NCI-H128 (cell line): ENCODE measurements around the gene PICK1.
A peak's percentile ranks its signal among the peaks of the same experiment; 100 is the strongest.

Experiments used
- DNase-seq: peaks from one replicate; lab custom pipeline; 2025; ENCODE audit not compliant: unreplicated experiment; lab: John Stamatoyannopoulos, UW

The PICK1 gene

DNA sequence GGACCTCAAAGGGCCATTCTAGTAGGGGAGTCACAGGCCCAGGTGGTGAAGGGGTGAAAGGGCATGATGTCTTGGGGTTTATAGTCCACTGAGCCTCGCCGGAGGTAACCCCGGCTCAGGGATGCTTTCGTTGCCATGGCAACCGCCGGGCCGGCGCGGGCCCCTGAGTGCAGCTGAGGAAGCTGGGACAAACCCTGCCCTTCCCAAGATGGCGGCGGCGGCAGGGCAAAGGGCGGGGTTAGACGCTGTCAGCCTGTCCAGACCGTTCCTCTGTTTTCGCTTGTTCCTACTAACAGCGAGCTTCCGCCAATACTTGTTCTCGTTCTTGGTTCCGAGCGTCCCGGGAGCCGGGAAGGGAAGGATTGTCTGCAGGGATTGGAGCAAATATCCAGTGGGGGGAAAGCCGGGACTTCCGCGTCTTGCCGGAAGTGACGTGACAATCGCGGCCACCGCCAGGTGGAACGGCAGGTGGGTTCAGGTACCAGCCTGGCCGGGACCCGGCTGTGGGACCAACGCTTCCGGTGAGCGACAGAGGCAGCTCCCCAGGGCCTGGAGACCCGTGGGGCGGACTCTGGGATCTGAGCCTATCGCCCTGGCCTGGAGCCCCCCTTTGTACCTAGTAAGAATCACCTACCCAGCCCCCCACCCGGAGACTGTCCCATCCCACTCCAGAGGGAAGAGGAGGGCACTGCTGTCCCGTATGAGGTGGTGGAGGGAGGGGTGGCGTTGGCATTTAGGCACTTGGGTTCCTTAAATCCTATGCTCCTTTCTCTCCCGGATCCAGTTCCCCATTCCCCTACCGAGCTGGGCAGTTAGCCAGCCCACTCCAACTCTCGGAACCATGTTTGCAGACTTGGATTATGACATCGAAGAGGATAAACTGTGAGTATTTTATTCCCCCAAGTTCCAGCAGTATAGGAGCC is at the start of gene PICK1:
Gene PICK1, plus strand, starts transcription at position 436 of the 923 bp plus-strand sequence. Its CDS starts 406 bp downstream, at position 842.
- DNase-seq: peak; percentile 48

- no peak for DNase-seq
Measured at GRCh38 chr22:38009000-38009806, 48.0 kb upstream of the PICK1 start.

DNA sequence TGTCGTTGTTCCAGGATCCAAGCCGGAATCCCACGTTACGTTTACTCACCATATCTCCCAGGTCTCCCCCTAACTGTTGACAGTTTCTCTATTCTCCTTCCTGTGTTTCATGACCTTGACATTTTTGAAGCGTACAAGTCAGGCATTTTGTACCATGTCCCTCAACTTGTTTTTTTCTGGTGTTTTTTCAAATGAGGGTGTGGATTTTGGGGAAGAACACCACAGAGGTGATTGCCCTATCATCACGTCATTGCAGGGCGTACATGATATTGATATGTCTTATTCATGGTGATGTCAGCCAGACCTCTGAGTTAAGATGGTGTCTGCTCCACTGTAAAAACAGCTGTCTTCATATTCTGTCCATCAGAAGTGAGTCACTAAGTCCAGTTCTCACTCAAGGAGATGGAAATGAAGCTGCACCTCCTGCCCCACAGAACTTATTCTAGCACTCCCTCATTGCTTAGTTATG is 44.6 kb upstream of the PICK1 start:
- no peak for DNase-seq

DNA sequence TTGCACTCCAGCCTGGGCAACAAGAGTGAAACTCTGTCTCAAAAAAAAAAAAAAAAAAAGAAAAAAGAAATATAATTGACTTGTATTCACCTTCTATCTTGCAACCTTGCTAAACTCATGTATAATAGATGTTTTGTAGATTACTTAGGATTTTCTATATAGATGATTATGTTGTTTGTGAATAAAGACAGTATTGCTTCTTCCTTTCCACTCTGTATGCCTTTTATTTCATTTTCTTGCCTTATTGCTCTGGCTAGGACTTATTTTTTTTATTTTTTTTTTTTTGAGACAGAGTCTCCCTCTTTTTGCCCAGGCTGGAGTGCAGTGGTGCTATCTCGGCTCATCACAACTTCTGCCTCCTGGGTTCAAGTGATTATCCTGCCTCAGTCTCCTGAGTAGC is 43.1 kb upstream of the PICK1 start:
- DNase-seq: no peak

DNA sequence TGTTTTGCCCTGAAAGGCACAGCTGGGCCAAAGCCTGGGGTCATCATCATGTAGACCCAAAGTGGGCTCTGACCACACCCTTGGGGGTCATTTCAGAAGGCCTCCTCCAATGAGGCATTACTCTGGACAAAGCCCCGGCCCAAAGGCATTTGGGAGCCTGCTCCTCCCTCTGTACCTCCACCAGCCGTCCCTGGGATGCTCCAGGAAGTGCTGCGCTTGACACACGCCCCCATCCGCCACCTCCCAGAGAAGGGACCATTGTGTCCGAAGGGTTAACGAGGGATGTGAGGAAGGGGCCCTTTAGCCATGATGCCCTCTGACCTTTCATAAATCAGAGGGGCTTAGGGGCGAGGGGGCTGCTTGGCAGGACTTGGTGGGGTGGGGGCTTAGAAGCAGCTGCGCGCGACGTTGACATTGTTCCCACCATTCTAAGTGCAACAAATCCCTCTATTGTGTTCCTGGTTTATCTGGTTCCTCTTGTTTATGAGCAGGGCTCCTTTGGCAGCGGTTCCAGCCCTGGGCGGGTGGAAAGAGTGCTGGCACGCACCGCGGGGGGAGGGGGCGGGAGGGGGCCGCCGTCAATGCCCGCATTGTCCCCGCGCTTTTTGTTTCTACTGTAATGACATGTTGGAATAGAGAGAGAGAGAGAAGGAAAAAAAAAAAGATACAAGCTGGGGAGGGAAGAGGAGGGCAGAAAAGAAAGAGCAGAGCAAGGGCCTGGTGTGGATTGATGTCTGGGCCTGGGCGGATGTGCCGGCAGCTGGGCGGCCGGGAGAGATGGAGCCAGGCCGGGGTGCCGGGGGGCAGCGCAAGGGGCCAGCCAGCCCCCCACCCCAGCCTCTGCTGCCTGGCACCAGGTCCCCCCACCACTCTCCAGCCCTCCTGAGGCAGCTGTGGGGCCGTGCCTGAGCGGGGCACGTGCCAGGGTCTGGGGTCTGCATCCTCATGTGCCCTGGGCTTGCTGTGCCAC is 40.7 kb upstream of the PICK1 start:
- DNase-seq: no peak

GRCh38 chr22:38017272-38017920 is 39.8 kb upstream of the PICK1 start:
- no peak for DNase-seq

GRCh38 chr22:38017939-38018885 is 39.0 kb upstream of the PICK1 start:
- DNase-seq: no peak

DNA sequence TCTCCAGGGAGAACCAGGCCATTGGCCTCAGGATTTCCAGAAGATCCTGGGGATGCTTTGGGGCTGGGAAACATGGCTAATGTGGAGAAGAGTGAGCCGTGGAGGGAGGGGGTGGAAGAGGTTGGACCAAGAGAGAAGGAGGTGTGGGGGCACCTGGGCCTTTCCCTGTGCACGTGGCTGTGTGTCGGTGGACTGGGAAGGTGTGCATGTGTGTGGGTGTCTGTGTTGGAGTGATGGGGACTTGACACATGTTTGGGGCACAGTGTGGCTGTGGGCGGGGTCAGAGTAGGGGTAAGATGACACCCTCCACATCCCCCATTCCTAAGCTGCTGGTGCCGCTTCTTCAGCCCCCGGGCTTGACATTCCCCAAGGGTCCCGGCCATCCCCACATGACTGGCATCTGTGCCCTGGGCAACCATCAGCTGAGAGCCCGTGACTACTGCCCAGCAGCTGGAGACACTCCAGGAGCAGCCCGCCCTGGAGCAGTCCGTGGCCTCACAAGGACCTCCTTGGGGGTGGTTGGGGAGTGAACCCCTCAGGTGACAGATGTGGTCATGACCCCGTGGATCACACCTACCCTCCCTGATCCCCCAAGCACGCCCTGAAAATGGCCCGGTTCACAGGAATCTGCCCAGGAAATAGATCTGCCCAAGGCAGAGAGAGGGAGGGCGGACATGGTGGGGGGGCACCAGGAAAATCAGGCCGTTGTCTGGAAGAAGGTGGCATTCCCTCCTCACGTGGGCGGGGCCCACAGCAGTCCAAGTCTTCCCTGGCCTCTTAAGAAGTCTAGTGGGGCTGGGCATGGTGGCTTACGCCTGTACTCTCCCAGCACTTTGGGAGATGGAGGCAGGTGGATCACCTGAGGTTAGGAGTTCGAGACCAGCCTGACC is 38.0 kb upstream of the PICK1 start:
- no peak for DNase-seq

DNA sequence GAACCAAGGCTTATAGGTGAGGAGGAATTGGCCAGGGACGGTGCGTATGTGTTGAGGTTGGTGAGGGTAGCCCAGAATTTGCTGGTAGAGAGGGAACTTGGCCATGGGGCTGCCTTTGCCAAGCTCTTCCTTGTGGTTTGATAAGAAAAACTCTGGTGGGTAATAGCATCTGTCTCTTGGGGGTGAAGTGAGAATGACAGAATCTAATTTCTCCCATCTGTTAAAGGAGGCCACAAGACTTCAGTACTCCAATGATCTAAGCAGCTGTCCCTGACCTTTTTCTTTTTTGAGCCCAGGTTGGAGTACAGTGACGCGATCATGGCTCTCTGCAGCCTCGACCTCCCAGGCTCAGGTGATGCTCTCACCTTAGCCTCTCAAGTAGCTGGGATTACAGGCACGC is 36.0 kb upstream of the PICK1 start:
- DNase-seq: no peak

DNA sequence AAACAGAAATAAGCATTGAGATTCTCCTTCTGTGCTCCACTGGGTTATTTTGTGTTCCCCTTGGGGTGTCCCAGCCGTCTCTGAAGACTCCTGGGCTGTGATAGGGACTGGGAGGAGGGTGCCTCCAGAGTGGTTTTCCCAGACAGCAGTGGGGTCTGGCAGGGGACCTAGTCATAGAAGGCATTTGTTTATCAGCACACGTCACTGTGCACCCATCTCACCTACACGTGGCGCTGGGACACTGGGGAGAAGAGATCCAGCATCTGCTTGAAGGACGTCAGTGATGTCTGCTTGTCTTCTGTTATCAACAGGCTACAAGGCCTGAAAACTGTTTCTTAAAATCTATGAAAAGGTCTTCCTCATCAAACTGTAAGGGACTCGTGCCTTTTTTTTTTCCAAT is 34.2 kb upstream of the PICK1 start:
- DNase-seq: no peak

- no peak for DNase-seq
Measured at GRCh38 chr22:38025514-38025913, 31.7 kb upstream of the PICK1 start.

DNA sequence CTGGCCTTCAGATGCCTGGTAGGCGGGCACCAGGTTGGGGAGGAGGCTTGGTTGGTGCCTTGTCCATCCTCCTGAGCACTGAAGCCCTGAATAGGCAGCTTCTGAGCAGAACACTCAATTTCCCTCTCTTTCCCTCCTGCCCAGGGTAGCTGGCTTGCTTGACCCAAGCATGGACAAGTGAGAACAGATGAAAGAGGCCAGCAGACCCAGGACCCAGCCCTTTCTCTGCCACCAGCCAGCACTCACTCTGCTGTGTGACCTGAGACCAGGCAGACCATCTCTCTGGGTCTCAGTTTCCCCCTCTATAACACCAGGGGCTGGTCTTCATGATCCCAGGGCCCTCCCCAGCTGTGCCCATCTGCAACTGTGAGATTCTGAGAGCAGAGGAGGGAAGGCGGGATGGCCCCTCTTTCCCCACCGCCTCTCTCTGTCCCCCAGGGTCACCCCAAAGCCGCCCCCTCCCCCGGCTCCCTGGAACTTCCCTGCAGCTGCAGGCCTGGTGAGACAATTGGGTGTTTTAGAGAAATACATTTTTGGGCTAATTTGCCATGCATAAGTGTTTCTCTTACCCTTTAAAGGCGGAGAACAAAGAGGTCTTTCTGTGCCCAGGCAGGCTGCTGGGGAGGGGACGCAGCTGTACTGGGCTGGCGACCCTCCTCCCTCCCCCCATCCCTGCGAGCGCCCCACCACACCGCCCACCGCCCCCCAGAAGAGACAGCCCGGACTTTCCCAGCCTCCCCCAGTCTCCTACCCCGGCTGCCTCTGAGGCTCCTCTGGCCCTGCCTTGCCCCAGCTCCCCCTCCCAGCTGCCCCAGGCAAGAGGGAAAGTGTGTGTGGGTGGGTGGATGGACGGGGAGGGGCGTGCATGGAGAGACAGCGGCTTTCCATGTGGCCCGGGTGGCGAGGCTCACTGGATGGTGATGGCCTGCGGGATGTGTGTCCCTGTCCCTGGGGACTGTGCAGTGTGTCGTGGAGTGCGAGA is 30.8 kb upstream of the PICK1 start:
- DNase-seq: no peak

GRCh38 chr22:38027487-38027886 is 29.7 kb upstream of the PICK1 start:
- DNase-seq: no peak

DNA sequence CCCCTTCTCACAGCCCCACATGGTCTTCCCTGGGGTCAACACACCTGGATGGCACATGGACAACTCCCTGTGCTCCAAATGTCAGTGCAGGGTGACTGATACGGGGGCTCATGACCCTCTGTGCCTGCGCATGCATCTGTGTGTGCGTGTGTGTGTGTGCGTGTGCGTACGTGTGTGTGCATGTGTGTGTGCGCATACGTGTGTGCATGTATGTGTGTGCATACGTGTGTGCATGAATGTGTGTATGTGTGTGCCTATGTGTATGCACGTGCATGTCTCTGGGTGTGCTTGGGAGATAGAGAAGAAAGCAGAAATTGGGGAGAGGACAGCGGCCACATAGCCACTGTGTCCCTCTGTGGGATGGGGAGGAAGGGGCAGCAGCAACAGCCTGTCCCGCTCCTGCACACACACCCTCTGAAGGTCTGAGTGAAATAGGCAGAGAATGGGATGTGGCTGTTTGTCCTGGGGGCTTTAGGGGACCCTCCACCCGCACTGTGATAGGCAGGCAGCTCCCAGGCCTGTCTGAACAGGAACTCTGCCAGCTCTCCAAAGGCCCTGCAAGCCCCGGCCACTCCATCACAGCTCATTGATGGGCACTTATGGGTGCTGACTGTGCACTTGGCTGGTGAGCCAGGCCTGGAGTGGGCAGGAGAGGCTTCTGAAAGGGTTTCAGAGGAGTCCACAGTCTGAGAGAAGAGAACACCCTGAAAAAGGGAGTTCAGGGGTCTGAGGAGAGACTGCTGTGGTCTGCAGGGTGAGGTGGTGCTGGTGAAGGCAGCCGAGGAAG is 28.7 kb upstream of the PICK1 start:
- DNase-seq: no peak

GRCh38 chr22:38029370-38029769 is 27.8 kb upstream of the PICK1 start:
- DNase-seq: no peak

DNA sequence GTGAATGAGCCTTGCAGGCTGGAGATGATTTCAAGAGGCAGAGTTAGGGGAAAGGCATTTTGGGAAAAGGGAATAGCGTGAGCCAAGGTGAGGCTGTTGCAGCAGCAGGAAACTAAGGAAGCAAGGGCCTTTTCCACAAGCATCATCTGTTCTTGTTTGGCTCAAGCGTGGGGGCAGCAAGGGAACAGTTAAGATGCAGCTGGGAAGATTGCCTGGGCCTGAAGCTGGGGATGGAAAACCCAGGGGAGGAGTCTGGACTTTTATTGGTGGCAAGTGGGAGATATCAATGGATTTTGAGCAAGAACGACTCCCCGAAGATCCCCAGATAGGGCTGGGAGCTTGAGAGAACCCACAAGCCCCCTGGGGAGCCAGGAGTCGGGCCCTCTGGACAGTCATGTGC is 27.3 kb upstream of the PICK1 start:
- no peak for DNase-seq
